Measurements from ENCODE around the gene PFKL. TPM values are rescaled to one million over a fixed set of nuclear protein-coding genes. Genes with fewer than 3 reads are reported as not detected.
"Not testable (repeated sequence)": the region's sequence is repeated elsewhere in the genome, so short reads cannot be mapped to it uniquely, and the experiment has no call there.

Gene PFKL
- total RNA-seq, 1 experiment from 2014 or later = 150 TPM

DNA sequence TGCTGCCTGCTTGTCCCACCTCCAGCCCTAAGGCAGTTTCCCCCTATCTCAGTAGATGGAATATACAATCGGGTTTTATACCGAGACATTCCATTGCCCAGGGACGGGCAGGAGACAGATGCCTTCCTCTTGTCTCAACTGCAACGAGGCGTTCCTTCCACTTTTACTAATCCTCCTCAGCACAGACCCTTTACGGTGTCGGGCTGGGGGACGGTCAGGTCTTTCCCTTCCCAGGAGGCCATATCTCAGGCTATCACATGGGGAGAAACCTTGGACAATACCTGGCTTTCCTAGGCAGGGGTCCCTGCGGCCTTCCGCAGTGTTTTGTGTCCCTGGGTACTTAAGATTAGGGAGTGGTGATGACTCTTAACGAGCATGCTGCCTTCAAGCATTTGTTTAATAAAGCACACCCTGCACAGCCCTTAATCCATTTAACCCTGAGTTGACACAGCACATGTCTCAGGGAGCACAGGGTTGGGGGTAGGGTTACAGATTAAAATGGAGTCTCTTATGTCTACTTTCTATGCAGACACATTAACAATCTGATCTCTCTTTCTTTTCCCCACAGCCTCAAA is 16.6 kb upstream of the PFKL start:
- BruUV-seq (replicated peaks); CTCF ChIA-PET; H3K9ac ChIP-seq (ENCODE audit: low read length): not testable (repeated sequence)

DNA sequence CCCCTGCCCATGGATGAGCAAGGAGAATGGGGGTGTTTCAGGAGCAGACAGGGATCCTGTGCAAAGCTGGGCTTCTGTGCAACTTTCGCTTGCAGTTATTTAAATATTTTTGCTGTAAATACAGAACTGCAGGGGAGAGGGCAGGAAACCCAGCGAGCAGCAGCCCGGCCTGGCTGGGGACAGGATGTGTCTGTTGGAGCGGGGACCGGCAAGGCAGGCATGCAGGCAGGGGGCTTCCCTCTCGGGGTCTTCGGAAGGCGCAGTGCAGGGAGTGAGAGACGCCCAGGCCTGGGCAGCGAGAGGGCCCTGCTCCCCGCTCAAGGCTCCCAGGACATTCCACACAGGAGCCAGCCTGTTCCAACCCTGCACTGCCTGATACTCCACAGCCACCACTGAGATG is 15.9 kb upstream of the PFKL start:
- no peaks in the 10 kb centered on the region for H3K27me3 ChIP-seq (ENCODE audit: insufficient read depth, low read length)
- ATAC-seq (no peak), DNase-seq (ENCODE audit: low read depth, low spot score) (no peak)
- no peaks in the 10 kb centered on the region for H3K4me1 ChIP-seq (ENCODE audit: control insufficient read depth in 1 of 2, insufficient read depth in 2 of 2, low read length in 2 of 2)
- no peaks in the 10 kb centered on the region for H3K9me2 ChIP-seq (ENCODE audit: insufficient read depth)
- no peak overlapping the region for H3K4me3 ChIP-seq (replicated peaks in 1 of 2; ENCODE audit: low read depth in 1 of 2, low read length in 2 of 2)
- no peak overlapping the region for H2AFZ ChIP-seq (ENCODE audit: low read depth, low read length, poor library complexity, severe bottlenecking)
- RAD21 ChIA-PET (ENCODE audit: low non-redundant PET in 1 of 2, low total read pairs in 2 of 2, uncharacterized antibody in 2 of 2, unreplicated experiment in 2 of 2) = no interaction called here
- H3K9me3 ChIP-seq (ENCODE audit: control insufficient read depth in 1 of 2, insufficient read depth in 1 of 2, low read depth in 1 of 2, low read length in 2 of 2) = no peaks in the 10 kb centered on the region
- POLR2A ChIA-PET = no interaction called here
- H3K36me3 ChIP-seq (ENCODE audit: control insufficient read depth in 1 of 2, insufficient read depth in 2 of 2, low read length in 2 of 2) = no peaks in the 10 kb centered on the region
- intact Hi-C loops (cut with micrococcal nuclease) = no loop called here
- CTCF ChIA-PET = no interaction called here
- no peaks in the 10 kb centered on the region for H4K20me1 ChIP-seq (ENCODE audit: insufficient read depth)
- no peak overlapping the region for H3K27ac ChIP-seq (ENCODE audit: low read depth, low read length)
- no peaks in the 10 kb centered on the region for H3K79me2 ChIP-seq (ENCODE audit: insufficient read depth, low read length)
- TF ChIP-seq, protein P1, sequence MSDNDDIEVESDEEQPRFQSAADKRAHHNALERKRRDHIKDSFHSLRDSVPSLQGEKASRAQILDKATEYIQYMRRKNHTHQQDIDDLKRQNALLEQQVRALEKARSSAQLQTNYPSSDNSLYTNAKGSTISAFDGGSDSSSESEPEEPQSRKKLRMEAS (IDR thresholded peaks at IDR 0.05) = no peak
- no peak for TF ChIP-seq EZH2phosphoT487 (IDR thresholded peaks at IDR 0.05; ENCODE audit: borderline replicate concordance)
- TF ChIP-seq FOSL1 (IDR thresholded peaks at IDR 0.05; ENCODE audit: low read depth) = no peak
- no peak for TF ChIP-seq CBX3 (IDR thresholded peaks at IDR 0.05; ENCODE audit: low read depth)
- no peak for TF ChIP-seq EGR1 (IDR thresholded peaks at IDR 0.05; ENCODE audit: low read depth)
- no peak for TF ChIP-seq ZNF274 (IDR thresholded peaks at IDR 0.05; ENCODE audit: low read depth, low read length)
- TF ChIP-seq POLR2A (IDR thresholded peaks at IDR 0.05; ENCODE audit: borderline replicate concordance, extremely low read depth, insufficient read depth, insufficient read length) = no peak
- no peak overlapping the region for H3K4me2 ChIP-seq (ENCODE audit: low read length)
- no peak overlapping the region for H3K9ac ChIP-seq (ENCODE audit: low read length)
- BruUV-seq (replicated peaks) = no TSS peak

More for the DNA sequence above, 16.6 kb upstream of the PFKL start:
- H3K79me2 ChIP-seq (ENCODE audit: insufficient read depth, low read length); H2AFZ ChIP-seq (ENCODE audit: low read depth, low read length, poor library complexity, severe bottlenecking); H3K4me1 ChIP-seq (ENCODE audit: control insufficient read depth in 1 of 2, insufficient read depth in 2 of 2, low read length in 2 of 2); H3K27ac ChIP-seq (ENCODE audit: low read depth, low read length); H4K20me1 ChIP-seq (ENCODE audit: insufficient read depth); H3K36me3 ChIP-seq (ENCODE audit: control insufficient read depth in 1 of 2, insufficient read depth in 2 of 2, low read length in 2 of 2); intact Hi-C loops (cut with micrococcal nuclease); H3K9me3 ChIP-seq (ENCODE audit: control insufficient read depth in 1 of 2, insufficient read depth in 1 of 2, low read depth in 1 of 2, low read length in 2 of 2); H3K27me3 ChIP-seq (ENCODE audit: insufficient read depth, low read length); H3K9me2 ChIP-seq (ENCODE audit: insufficient read depth); RAD21 ChIA-PET (ENCODE audit: low non-redundant PET in 1 of 2, low total read pairs in 2 of 2, uncharacterized antibody in 2 of 2, unreplicated experiment in 2 of 2); H3K4me3 ChIP-seq (replicated peaks in 1 of 2; ENCODE audit: low read depth in 1 of 2, low read length in 2 of 2); H3K4me2 ChIP-seq (ENCODE audit: low read length); POLR2A ChIA-PET; DNase-seq (ENCODE audit: low read depth, low spot score); ATAC-seq: not testable (repeated sequence)

Data from HCT116 (cell line).